Bone marrow (tissue), 2 donors: Measurements from ENCODE around the gene GMPR2.
"Not testable (repeated sequence)": the region's sequence is repeated elsewhere in the genome, so short reads cannot be mapped to it uniquely, and the experiment has no call there.

Source experiments
- DNase-seq, 2 donors: peaks; one replicate each; lab custom pipeline; 2025; lab: John Stamatoyannopoulos, UW

Gene GMPR2

DNA sequence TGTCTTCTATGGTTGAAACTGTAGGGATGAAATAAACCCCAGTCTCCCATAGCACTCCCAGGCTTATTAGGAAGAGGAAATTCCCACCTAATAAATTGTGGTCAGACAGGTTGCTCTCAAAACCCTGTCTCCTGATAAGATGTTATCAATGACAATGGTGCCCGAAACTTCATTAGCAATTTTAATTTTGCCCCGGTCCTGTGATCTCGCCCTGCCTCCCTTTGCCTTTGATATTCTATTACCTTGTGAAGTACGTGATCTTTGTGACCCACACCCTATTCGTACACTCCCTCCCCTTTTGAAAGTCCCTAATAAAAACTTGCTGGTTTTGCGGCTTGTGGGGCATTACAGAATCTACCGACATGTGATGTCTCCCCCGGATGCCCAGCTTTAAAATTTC is 30.2 kb upstream of the GMPR2 start:
- DNase-seq = not testable (repeated sequence)

DNA sequence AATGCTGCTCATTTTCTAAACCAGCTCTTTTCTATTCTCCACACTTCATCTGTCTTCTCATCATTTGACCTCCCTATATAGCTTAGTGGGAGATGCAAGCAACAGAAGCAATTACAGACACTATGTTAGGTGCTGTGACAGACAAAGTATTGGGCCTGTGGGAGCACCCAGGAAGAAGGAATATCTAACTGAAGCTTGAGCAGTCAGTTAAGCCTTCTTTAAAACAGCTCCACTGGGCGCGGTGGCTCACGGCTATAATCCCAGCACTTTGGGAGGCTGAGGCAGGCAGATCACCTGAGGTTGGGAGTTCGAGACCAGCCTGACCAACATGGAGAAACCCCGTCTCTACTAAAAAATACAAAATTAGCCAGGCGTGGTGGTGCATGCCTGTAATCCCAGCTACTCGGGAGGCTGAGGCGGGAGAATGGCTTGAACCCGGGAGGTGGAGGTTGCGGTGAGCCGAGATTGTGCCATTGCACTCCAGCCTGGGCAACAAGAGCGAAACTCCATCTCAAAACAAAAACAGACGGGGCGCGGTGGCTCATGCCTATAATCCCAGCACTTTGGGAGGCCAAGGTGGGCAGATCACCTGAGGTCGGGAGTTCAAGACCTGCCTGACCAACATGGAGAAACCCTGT is 29.4 kb upstream of the GMPR2 start:
- DNase-seq = not testable (repeated sequence)

DNA sequence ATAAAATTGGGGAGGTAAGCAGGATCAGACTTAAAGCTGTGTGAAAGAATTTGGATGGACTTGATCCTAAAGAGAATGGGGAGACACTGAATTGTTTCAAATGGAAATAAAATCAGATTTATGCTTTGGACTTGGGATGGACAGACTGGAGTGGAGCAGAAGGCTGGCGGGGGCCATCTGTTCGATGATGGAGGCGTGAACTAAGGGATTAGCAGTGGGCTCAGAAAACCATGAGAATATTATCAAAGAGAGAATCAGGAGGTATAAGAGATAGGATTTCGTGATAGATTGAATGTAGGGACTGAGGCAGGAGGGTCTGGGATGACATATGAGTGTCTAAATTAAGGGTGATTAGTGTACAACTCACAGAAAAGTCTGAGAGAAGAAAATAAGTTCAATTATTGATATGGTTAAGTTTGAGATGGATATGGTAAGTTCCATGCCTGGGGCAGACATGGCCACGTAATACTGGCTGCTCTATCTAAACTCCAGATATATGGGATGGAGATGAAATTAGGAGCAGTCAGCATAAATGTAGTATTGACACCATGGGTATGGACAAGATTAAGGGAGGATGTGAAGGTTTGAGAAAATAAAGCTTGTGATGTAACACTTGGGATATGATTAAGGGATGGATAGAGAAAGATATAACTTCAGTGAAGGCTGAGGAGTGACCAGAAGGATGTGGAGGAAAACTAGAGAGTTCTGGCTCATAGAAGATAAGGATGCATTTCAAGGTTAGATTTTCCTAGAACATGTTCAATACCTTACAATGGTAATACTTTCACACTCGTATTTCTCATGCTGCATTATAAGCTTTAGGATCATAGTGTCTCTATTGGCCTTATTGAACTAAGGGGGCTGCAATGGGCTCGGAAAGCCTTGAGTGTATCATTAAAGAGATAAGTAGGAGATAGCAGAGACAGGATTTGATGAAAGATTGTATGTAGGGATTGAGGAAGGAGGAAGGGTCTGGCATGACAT is 28.3 kb upstream of the GMPR2 start:
- DNase-seq = no peak

DNA sequence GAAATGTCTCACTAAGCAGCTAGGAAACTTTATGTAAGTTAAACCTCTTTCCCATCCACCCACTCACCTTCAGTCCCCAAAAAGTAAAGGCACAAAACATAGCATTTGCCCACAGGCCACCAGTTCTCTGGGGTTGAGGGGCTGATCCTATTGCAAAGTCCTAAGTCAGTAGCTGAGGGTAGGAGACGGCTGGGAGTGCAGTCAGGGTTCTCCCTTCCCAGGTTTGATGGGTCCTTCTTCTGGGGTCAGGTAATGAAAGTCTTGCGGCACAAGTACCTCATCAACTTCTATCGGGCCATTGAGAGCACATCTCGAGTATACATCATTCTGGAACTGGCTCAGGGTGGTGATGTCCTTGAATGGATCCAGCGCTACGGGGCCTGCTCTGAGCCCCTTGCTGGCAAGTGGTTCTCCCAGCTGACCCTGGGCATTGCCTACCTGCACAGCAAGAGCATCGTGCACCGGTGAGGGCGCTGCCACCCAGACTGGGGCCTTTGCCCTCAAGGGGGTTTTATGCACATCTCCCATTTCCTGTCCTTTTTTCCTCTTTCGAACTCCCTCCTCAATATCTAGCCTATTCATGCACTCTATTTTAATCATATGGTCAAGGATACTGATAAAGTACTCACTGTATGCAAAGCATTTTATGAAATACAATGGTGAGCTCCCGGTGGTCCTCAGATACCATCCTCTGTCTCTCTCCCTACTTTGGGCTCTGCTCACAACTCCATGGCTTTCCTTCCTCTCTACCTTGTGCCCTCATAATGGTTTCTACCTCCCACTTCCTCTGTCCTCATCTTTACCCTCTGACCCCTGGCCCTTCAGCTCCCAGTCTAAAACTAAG is 26.2 kb upstream of the GMPR2 start:
- no peak for DNase-seq

DNA sequence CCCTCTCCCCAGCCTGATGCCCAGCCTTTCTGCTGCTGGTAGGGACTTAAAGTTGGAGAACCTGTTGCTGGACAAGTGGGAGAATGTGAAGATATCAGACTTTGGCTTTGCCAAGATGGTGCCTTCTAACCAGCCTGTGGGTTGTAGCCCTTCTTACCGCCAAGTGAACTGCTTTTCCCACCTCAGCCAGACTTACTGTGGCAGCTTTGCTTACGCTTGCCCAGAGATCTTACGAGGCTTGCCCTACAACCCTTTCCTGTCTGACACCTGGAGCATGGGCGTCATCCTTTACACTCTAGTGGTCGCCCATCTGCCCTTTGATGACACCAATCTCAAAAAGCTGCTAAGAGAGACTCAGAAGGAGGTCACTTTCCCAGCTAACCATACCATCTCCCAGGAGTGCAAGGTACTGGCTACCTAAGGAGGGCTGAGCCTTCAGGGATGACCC is 25.6 kb upstream of the GMPR2 start:
- no peak for DNase-seq

DNA sequence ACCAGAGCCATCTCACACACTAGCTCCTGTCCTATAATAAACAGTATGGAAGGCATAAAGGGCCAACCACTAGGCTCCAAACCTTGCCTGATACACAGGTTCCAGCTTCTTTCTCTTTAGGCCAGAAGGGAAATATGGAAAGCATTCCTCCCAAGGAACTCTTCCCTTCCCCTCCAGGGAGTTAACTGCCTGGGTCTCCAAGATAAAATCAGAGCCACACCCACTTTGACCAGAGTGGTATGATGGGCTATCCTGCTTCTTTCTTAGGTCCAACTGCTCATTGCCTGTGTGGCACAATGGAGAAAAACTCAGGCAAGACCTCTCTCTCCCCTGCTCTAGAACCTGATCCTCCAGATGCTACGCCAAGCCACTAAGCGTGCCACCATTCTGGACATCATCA is 25.1 kb upstream of the GMPR2 start:
- no peak for DNase-seq

DNA sequence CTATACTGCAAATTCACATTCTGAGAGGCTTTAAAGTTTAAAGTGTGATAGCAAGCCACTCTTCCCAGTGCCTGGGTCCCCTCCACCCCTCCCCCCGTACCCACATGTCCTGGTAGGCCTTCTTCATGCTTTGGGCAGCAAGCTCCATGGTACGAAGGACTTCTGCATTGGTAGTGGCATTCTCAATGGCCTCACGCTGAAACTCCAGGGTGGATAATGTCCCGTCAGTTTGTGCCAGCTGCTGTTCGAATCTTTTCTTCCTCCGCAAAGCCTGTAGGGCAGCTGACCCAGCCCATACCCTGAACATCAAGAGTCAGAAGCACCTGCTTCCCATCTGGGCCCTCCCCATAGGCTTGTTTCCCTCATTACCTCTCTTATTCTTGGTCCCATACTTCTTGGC is 21.4 kb upstream of the GMPR2 start:
- DNase-seq = no peak

DNA sequence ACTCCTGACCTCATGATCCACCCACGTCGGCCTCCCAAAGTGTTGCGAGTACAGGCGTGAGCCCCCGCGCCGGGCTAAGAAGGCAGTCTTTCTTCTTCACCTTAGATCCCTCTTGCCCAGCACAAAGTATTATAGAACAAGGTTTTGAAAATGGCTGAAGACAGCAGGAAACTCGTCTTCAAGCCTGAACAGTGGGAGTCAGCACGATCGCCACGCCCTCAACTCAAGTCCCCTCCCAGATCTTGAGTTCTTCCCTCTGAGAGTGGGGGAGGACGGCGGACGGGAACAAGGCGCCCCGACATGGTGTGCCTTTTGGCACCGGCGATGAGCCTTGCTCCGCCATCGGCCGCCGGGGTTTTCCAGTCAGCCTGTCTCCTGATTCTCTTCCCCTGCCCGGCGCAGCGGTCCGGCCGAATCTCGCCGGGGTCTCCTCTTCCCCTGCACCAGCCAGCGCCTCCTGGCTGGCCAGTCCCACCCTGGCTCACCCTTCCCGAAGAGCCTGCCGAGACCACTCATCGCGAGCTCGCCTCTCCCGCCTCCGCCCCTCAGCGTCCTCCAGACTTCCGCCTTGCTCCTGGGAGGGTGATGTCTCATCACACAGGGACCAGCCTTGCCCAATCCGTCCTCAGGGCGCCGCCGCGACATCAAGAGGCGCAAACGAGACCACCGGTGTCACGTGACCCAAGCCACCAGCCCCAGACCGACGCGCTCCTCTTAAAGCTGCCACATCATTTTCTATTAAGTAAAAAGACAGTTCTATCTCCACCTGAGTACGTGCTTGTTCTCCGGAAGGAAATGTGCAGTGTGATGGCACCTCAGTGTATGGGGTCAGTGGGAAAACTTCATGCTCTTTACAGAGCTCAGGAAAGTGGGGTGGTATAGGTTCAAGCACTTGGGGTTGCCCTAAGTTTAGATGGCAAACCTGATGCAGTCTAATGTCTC is 19.5 kb upstream of the GMPR2 start, which contains the start of gene CHMP4A:
Gene CHMP4A (minus strand): TSS at position 565 of the 942 bp plus-strand sequence. CDS start 49 bp downstream, at position 516.
- peak; percentile 97 to 99 for DNase-seq

DNA sequence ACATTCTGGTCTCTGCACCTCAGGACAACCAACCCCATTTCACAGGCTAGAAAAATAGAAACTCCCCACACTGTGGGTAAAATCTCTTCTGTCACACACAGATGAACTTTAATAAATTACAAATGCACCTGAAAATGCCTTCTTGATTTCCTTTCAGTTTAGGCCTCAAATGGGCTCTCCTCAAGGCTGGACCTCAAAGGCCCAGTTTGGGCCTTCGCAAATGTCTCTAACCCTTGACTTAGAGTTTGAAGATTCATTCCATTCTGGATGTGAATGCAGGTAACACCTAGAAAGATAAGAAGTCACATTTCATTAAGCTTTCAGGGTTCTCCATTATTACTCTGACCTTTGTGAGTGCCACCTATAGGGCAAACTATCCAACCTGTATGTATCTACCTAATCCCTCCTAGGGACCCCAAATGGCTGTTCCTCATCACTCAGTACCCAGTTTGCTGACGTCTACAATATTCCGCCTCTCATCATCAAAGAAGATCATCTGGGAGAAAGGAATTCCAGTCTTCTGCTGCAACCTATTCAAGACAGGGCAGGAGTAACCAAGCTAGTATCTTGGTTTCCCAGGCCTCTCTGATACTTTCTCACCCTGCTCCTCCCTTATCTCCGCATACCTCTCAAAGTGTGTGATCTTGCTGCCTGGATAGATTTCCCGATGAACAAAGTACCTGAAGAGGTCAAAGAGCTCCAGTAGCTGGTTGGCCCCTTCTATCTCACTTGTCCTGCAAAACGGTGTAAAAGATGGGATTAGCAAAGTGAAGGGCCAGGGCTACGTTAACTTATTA is 18.7 kb upstream of the GMPR2 start:
- DNase-seq = no peak

DNA sequence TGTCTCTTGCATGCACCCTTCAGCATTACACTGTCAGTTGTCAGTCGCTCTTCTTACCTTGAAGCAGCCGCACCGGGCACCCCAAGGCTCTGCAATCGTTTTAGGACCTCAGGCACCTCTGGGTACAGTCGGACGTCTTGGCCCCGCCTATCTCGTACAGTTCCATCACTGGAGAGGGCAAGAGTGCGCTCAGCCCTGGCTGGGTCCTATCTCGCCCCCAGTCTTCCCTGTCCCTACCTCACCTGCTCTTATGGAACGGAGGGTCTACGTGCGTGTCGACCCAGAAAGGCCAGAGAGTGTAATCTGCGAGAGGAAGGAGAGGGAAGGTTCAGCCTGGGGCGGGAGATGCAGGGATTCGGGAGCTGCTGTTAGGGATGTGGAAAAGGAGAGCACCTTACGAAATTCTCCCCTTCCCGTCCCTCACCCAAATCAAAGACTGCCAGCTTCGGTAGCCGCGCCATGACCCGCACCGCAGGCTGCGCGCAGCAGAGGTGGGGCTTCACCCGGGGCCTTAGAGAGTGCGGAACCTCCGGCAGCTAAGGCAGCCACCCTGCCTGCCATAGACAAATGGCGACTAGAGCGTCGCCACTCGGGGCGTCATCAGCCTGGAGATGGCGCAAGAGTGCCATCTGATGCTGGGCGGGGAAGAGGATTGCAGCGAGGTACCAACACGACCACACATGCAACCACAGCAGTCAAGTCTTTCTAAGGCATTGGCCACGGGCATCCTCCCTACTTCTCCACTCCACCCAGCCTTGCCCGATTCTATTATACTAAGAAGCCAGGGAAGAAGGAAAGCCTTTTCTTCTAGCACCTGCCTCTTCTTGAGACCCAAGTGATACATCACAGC is 17.0 kb upstream of the GMPR2 start, which contains the start of gene MDP1:
Gene MDP1 (minus strand): TSS at position 572 of the 850 bp plus-strand sequence. CDS start 111 bp downstream, at position 461.
- peak; percentile 77 to 78 for DNase-seq

DNA sequence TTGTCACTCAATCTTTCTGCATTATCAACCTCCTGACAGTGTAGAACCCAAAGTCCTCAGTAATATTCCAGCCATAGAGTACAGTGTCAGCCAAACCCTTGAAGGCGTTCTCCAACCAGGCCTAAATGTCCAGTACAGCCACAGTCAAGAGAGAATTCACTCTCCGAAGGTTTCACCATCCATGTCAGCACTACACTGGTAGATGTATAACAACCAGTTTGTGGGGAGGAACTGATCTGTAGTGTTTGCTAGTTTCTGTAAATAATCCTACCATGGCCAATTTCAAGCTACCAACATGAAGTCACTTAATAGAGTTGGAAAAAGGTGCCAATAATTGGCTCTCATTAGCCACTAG is 16.4 kb upstream of the GMPR2 start:
- DNase-seq = no peak

DNA sequence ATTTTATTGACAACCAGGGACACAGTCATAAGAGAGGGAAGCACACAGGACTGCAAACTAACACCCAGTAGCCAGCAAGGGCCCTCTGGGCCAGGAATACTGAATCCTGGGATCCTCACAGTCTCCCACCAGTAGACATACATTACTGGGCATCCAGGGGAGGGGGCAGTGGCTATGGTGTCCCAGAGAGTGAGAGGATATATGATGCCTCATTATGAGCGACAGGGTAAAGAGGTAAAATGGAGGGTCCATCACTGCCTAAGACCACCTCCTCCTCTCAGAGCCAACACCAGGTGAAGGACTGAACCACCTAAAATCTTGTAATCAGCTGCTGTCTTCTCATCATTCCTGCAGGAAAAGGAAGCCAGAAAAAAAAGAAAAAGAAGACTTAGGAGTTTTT is 15.9 kb upstream of the GMPR2 start:
- DNase-seq = not testable (repeated sequence)

DNA sequence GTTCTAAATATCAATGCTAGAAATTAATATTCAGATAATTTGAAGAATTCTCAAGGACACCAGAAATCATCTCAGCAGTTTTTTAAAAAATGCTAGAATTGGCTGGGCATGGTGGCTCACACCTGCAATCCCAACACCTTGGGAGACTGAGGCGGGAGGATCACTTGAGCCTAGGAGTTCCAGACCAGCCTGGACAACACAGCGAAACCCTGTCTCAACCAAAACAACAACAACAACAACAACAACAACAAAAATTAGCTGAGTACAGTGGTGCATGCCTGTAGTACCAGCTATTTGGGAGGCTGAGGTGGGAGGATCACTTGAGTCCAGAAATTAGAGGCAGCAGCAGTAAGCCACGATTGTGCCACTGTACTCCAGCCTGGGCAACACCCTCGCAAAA is 13.6 kb upstream of the GMPR2 start:
- DNase-seq = no peak

DNA sequence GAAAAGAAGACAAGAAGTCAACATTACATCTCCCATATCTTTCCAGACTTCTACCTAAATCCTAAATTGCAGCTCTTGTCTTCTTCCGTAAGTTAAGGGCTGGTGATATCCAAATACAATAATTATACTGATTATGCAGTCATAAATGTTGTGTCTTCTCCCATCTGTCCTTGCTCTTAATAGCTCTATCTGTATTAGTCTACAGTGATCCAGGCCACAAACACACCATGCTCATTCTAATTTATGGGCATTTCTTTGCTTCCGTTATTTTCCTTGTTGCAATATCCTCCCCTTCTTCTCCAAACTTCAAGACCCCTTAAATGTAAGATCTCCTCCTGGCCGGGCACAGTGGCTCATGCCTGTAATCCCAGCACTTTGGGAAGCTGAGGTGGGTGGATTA is 13.2 kb upstream of the GMPR2 start:
- DNase-seq = no peak

DNA sequence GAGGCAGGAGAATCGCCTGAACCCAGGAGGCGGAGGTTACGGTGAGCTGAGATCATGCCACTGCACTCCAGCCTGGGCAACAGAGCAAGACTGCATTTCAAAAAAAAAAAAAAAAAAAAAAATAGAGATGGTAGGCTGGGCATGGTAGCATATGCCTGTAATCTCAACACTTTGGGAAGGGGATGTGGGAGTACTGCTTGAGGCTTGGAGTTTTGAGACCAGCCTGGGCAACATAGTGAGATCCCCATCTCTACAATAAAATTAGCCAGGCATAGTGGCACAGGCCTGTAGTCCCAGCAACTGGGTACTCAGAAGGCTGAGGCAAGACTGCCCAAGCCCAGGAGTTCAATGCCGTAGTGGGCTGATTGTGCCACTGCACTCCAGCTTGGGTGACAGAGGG is 9.7 kb upstream of the GMPR2 start:
- DNase-seq = not testable (repeated sequence)

DNA sequence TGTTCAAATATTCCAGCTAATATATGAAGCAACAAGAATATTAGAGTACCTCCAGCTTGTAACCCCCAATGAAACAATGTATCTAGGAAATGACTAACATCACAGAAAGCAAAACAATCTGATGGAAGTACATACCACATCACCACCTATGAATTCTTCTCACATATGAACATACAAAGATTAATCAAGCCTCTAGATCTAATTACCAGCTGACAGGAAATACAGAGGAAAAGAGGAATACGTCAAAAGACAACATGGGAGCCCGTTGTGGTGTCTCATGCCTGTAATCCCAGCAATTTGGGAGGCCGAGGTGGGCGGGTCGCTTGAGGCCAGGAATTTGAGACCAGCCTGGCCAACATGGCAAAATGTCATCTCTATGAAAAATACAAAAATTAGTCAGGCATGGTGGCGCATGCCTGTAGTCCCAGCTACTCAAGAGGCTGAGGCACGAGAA is 8.1 kb upstream of the GMPR2 start:
- no peak for DNase-seq

DNA sequence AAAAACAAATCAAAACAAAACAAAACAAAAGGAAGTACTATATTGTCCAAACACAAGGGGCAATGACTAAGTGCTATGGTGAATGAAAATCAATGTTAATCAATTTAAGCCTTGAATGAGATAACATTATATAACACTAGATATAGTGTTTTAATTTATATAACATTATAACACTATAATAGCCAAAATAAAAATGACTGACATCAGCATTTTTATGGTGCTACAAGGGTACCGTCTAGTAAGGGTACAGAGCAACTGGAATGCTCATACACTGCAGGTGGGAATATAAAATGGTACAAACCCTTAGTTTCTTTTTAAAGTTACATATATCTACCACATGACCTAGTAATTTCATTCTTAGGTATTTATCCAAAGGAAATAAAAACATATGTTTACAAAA is 6.3 kb upstream of the GMPR2 start:
- no peak for DNase-seq

DNA sequence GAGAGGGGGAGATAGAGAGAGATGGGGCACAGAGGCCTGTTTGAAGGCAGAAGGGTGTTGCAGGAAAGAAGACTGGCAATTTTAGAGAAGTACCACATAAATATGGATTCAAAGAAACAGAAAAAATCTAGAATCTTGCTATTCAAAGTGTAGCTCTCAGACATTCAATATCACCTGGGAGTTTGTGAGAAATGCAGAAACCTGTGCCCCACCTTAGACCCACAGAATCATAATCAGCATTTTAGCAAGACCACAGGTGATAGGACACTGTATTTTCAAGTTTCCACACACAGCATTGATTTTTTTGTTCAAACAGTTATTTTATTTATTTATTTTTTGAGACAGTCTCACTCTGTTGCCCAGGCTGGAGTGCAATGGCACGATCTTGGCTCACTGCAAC is 3.8 kb upstream of the GMPR2 start:
- DNase-seq = no peak
